A549 (cell line): ENCODE results near the gene CEP72. TPM values are rescaled to one million over a fixed set of nuclear protein-coding genes. Genes with fewer than 3 reads are reported as not detected.

ENCODE experiments used
- ATAC-seq, 2 experiments: fragments of 200-7000 bp in 1 of 2; fragments of >200 bp in 1 of 2; cut with Nextera tagmentation in 1 of 2; cut with Tn5 transposase in 1 of 2; 3 replicates each; pipeline versions ENCODE4 v1.8.0 to v1.9.1; 2018 to 2020; ENCODE audit warnings: mild to moderate bottlenecking in 1 of 2, moderate library complexity in 1 of 2
- CTCF ChIA-PET: fragments of 300-600 bp; sonication (Branson Sonifier 250); formaldehyde crosslinking; extraction: SDS; loops from one replicate; lab custom pipeline; 2021; ENCODE audit warnings: antibody characterized with exemption, inconsistent platforms; lab: Yijun Ruan, JAX
- POLR2A ChIA-PET: fragments of 350-600 bp; formaldehyde crosslinking; extraction: SDS; loops from one replicate; lab custom pipeline; 2021; ENCODE audit warnings: antibody characterized with exemption, inconsistent platforms; lab: Yijun Ruan, JAX
- DNase-seq, 2 experiments: peaks; one replicate each; pipeline versions ENCODE4 v3.0.0 to v3.0.0-alpha.2; 2011 to 2016; ENCODE audit warnings: low read depth in 1 of 2, low spot score in 1 of 2
- FAIRE-seq: peaks from 2 replicates; lab custom pipeline; 2011; peaks lifted over from hg19 to GRCh38; lab: Jason Lieb, UNC
- H3K27ac ChIP-seq, 2 experiments: fragments of >200 bp; sonication (Bioruptor Twin); formaldehyde crosslinking; 3 replicates each; pipeline ENCODE4 v1.5.1; 2016 to 2017
- H3K4me1 ChIP-seq: fragments of >200 bp; sonication (Bioruptor Twin); formaldehyde crosslinking; 3 replicates; pipeline ENCODE4 v1.6.1; 2016
- H3K4me2 ChIP-seq: fragments of >200 bp; sonication (Bioruptor Twin); formaldehyde crosslinking; 3 replicates; pipeline ENCODE4 v1.6.1; 2016
- H3K4me3 ChIP-seq: fragments of >200 bp; sonication (Bioruptor Twin); formaldehyde crosslinking; 3 replicates; pipeline ENCODE4 v1.5.1; 2016
- H3K9me3 ChIP-seq: fragments of >200 bp; sonication (Bioruptor Twin); formaldehyde crosslinking; 3 replicates; pipeline ENCODE4 v1.6.1; 2016
- ATOH8 ChIP-seq: fragments of 250-450 bp; sonication (Bioruptor Pico); IDR thresholded peaks from 2 replicates; pipeline ENCODE4 v1.5.0; 2020; ENCODE audit warnings: low read depth, mild to moderate bottlenecking, moderate library complexity
- CBX2 ChIP-seq: fragments of 200-600 bp; sonication (generic); IDR thresholded peaks from 2 replicates; pipeline ENCODE4 v1.6.1; 2016; ENCODE audit warnings: low read depth, mild to moderate bottlenecking, borderline replicate concordance
- CBX8 ChIP-seq: fragments of 200-600 bp; sonication (generic); IDR thresholded peaks from 2 replicates; pipeline ENCODE4 v1.6.1; 2016
- CHD2 ChIP-seq: fragments of 150-350 bp; IDR thresholded peaks from 2 replicates; pipeline ENCODE4 v1.6.1; 2014; ENCODE audit warnings: low read length; ENCODE audit not compliant: partially characterized antibody
- E2F6 ChIP-seq: IDR thresholded peaks from 2 replicates; pipeline ENCODE4 v1.6.1; 2012; ENCODE audit warnings: low read depth, borderline replicate concordance
- EP300 ChIP-seq, 2 experiments: fragments of >200 bp; sonication (Bioruptor Twin); formaldehyde crosslinking; IDR thresholded peaks; 2 replicates in 1 of 2; 3 replicates in 1 of 2; pipeline ENCODE4 v1.6.1; 2016 to 2017
- ESRRA ChIP-seq: fragments of 150-350 bp; IDR thresholded peaks from 2 replicates; pipeline ENCODE4 v1.6.1; 2014; ENCODE audit warnings: mild to moderate bottlenecking, low read length, borderline replicate concordance
- FOSL2 ChIP-seq, 2 experiments: fragments of 450-650 bp in 1 of 2; fragments of >200 bp in 1 of 2; sonication (Bioruptor Twin) in 1 of 2; formaldehyde crosslinking; IDR thresholded peaks; 2 replicates each; pipeline versions ENCODE4 v1.5.0 to v1.6.1; 2016 to 2020; ENCODE audit warnings: mild to moderate bottlenecking in 1 of 2, moderate library complexity in 1 of 2
- HDAC2 ChIP-seq: fragments of 200-600 bp; sonication (generic); IDR thresholded peaks from 2 replicates; pipeline ENCODE4 v1.6.1; 2016
- HEYL ChIP-seq: fragments of 250-450 bp; sonication (Bioruptor Pico); IDR thresholded peaks from 2 replicates; pipeline ENCODE4 v1.8.0; 2021; ENCODE audit warnings: mild to moderate bottlenecking, moderate library complexity
- HOXA7 ChIP-seq: fragments of 250-450 bp; sonication (Bioruptor Pico); IDR thresholded peaks from 2 replicates; pipeline ENCODE4 v1.5.0; 2020; ENCODE audit warnings: mild to moderate bottlenecking, moderate library complexity
- JUNB ChIP-seq: fragments of >200 bp; sonication (Bioruptor Twin); formaldehyde crosslinking; IDR thresholded peaks from 2 replicates; pipeline ENCODE4 v1.6.1; 2016
- KDM1A ChIP-seq: fragments of 200-600 bp; sonication (generic); IDR thresholded peaks from 2 replicates; pipeline ENCODE4 v1.6.1; 2016; ENCODE audit warnings: low read depth, mild to moderate bottlenecking
- KDM5A ChIP-seq: fragments of 200-600 bp; sonication (generic); IDR thresholded peaks from 2 replicates; pipeline ENCODE4 v1.6.1; 2016; ENCODE audit warnings: antibody characterized with exemption, mild to moderate bottlenecking
- MAFK ChIP-seq: fragments of 450-650 bp; IDR thresholded peaks from 2 replicates; pipeline ENCODE4 v1.6.1; 2014; ENCODE audit not compliant: partially characterized antibody
- MAX ChIP-seq: IDR thresholded peaks from 2 replicates; pipeline ENCODE4 v1.6.1; 2012
- NPAS2 ChIP-seq: fragments of 250-450 bp; sonication (Bioruptor Pico); IDR thresholded peaks from 2 replicates; pipeline ENCODE4 v1.8.0; 2022; ENCODE audit warnings: mild to moderate bottlenecking, moderate library complexity, borderline replicate concordance
- PBX3 ChIP-seq: IDR thresholded peaks from 2 replicates; pipeline ENCODE4 v1.6.1; 2012
- PHF8 ChIP-seq: fragments of 200-600 bp; sonication (generic); IDR thresholded peaks from 2 replicates; pipeline ENCODE4 v1.6.1; 2016; ENCODE audit warnings: low read depth, mild to moderate bottlenecking, antibody characterized with exemption, moderate library complexity, borderline replicate concordance
- RNF2 ChIP-seq: fragments of 200-600 bp; sonication (generic); IDR thresholded peaks from 2 replicates; pipeline ENCODE4 v1.6.1; 2016; ENCODE audit warnings: low read depth, mild to moderate bottlenecking, antibody characterized with exemption, moderate library complexity, borderline replicate concordance
- SREBF2 ChIP-seq: fragments of 450-650 bp; IDR thresholded peaks from 2 replicates; pipeline ENCODE4 v1.6.1; 2014; ENCODE audit warnings: mild to moderate bottlenecking, moderate library complexity
- TFCP2L1 ChIP-seq: fragments of 250-450 bp; sonication (Bioruptor Pico); IDR thresholded peaks from 2 replicates; pipeline ENCODE4 v1.5.0; 2021; ENCODE audit warnings: mild to moderate bottlenecking
- ZFP36 ChIP-seq: fragments of 450-650 bp; IDR thresholded peaks from 2 replicates; pipeline ENCODE4 v1.6.1; 2014; ENCODE audit warnings: borderline replicate concordance; ENCODE audit not compliant: partially characterized antibody
- ZNF302 ChIP-seq: fragments of 250-450 bp; sonication (Bioruptor Pico); IDR thresholded peaks from 2 replicates; pipeline ENCODE4 v1.9.0; 2021; ENCODE audit warnings: inconsistent platforms, mild to moderate bottlenecking, moderate library complexity
- WGBS: methylation state at CpG from one replicate; pipeline ENCODE4 v1.1.6; 2017; ENCODE audit errors: missing lambda C conversion rate; 5-methylcytosine and 5-hydroxymethylcytosine counted together
- polyA plus RNA-seq, 4 experiments: library from polyadenylated mRNA; depleted of rRNA in 3 of 4; stranded (reverse); fragments of >200 nt; fragmentation: RNase III in 1 of 4; extraction: RNeasy Plus Mini Kit Qiagen cat#74134 plus additional on column Dnase treatment in 1 of 4; gene quantifications; 2 replicates in 3 of 4; 3 replicates in 1 of 4; pipeline ENCODE4 v1.2.3, GENCODE V29; 2011 to 2017
- TF ChIP-seq, protein P1 (sequence below): fragments of 150-350 bp; IDR thresholded peaks from 2 replicates; pipeline ENCODE4 v1.6.1; 2014; ENCODE audit warnings: low read depth, mild to moderate bottlenecking, low read length

CEP72 gene
- polyA plus RNA-seq, 2 of the 4 experiments (the other 2 are of a cell fraction), result 10.8 to 11.1 TPM

DNA sequence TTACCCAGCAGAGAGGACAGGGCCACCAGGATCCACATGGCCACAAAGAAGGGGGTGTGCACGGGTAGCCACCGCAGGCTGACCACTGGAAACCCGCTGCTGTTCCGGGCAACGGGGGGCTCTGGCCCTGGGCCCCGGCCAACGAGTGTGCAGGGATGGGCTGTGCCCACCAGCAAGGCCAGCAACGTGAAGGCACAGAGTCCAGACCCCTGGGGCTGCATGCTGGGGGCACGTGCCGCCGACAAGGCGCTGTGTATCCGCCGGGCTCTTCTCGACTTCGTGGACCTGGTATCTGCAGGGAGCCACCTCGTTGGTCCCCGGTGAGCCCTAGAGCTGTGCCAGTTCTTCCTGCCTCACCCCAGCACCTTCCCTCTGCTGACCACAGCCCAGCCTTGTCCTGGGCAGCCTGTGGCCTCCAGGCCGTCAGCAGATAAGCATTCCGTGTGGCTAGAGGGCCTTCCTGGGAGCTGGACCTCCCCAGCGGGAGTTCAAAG lies 42.2 kb upstream of the CEP72 start:
- ATAC-seq, result no peak; a peak in 1 of 6 replicates
- Histone ChIP-seq H3K9me3 (peaks cover 14% of the 10 kb centered on the region; the same call in 2 of the 3 replicates), H3K27ac (no peak overlapping the region), H3K4me3 (no peak overlapping the region), H3K4me1 (no peaks in the 10 kb centered on the region), H3K4me2 (no peak overlapping the region)
- WGBS, result 58% methylated on average over 10 of the region's 21 CpGs
- ChIA-PET POLR2A (no interaction called here), CTCF (no interaction called here)
- DNase-seq, result no peak
- TF ChIP-seq RNF2, result no peak
- no peak for TF ChIP-seq NPAS2
- TF ChIP-seq E2F6, result no peak
- TF ChIP-seq, protein P1, sequence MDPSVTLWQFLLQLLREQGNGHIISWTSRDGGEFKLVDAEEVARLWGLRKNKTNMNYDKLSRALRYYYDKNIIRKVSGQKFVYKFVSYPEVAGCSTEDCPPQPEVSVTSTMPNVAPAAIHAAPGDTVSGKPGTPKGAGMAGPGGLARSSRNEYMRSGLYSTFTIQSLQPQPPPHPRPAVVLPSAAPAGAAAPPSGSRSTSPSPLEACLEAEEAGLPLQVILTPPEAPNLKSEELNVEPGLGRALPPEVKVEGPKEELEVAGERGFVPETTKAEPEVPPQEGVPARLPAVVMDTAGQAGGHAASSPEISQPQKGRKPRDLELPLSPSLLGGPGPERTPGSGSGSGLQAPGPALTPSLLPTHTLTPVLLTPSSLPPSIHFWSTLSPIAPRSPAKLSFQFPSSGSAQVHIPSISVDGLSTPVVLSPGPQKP, result no peak
- TF ChIP-seq MAX, result no peak
- TF ChIP-seq TFCP2L1 (CRISPR knock-in tag), result no peak
- TF ChIP-seq HOXA7, result no peak
- no peak for TF ChIP-seq FOSL2 (IDR thresholded peaks at IDR 0.05)
- no peak for TF ChIP-seq FOSL2 (CRISPR knock-in tag; IDR thresholded peaks at IDR 0.05)
- no peak for TF ChIP-seq KDM1A
- TF ChIP-seq ATOH8, result no peak
- TF ChIP-seq HEYL (CRISPR knock-in tag), result no peak
- no peak for FAIRE-seq

- H3K4me2 ChIP-seq, result no peak overlapping the region
- H3K4me3 ChIP-seq, result no peak overlapping the region
- FAIRE-seq, result no peak
- H3K27ac ChIP-seq, result no peak overlapping the region
- TF ChIP-seq CBX8 (no peak), ESRRA (no peak), PHF8 (no peak), KDM5A (no peak), ZNF302 (no peak)
- ChIA-PET POLR2A (no interaction called here), CTCF (no interaction called here)
- H3K9me3 ChIP-seq, result peaks cover 15% of the 10 kb centered on the region
- DNase-seq, result no peak
- 41% methylated on average over 8 of the region's 17 CpGs for WGBS
- ATAC-seq, result no peak
- no peaks in the 10 kb centered on the region for H3K4me1 ChIP-seq
Observed at GRCh38 chr5:570446-570845, 41.7 kb upstream of the CEP72 start.

DNA sequence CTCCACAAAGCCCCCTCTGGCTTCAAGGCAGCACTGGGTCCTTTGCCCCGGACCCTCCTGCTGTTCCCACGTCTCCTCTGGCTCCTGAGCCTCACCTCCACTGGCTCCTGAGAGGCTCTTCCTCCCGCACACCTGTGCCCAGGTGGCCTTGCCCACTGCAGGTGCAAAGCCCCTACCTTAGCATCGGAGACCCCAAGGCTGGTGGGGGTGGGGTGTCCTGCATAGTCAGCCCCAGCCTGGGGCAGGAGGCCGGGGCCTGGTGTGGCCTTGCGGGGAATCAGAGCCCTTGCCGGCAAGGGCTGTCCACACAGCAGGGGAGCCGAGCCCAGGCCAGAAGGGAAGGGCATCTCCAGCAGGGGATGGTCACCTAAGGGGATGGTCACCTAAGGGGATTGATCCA lies 41.3 kb upstream of the CEP72 start:
- H3K9me3 ChIP-seq, result peaks cover 17% of the 10 kb centered on the region
- ATAC-seq (no peak), FAIRE-seq (no peak)
- no peak overlapping the region for H3K4me3 ChIP-seq
- CTCF ChIA-PET, result no interaction called here
- no peak overlapping the region for H3K4me2 ChIP-seq
- no peaks in the 10 kb centered on the region for H3K4me1 ChIP-seq
- no peak overlapping the region for H3K27ac ChIP-seq
- WGBS, result 73% methylated on average over 2 of the region's 8 CpGs
- no peak for TF ChIP-seq MAFK
- no peak for TF ChIP-seq PBX3
- TF ChIP-seq CHD2, result no peak
- TF ChIP-seq JUNB, result no peak
- TF ChIP-seq HDAC2, result no peak
- no peak for TF ChIP-seq SREBF2
- no peak for TF ChIP-seq KDM1A
- TF ChIP-seq EP300 (IDR thresholded peaks at IDR 0.05), result no peak
- TF ChIP-seq ZFP36, result no peak
- TF ChIP-seq CBX2, result no peak
- TF ChIP-seq, all 56 proteins: peak for 0
- no peak for DNase-seq
- POLR2A ChIA-PET, result no interaction called here
